Skin of body (tissue), 2 donors: ENCODE measurements around the gene KCNIP2. TPM values are rescaled to one million over a fixed set of nuclear protein-coding genes. Genes with fewer than 3 reads are reported as not detected.
A peak's percentile ranks its signal among the peaks of the same experiment; 100 is the strongest.

Experiments used
- DNase-seq: peaks from one replicate; lab custom pipeline; 2025; lab: John Stamatoyannopoulos, UW
- total RNA-seq: library from RNA; depleted of rRNA; stranded (reverse); fragments of >200 nt; gene quantifications from one replicate; pipeline ENCODE4 v1.2.3, GENCODE V29; 2014

The KCNIP2 gene
- total RNA-seq, result 5.7 TPM

DNA sequence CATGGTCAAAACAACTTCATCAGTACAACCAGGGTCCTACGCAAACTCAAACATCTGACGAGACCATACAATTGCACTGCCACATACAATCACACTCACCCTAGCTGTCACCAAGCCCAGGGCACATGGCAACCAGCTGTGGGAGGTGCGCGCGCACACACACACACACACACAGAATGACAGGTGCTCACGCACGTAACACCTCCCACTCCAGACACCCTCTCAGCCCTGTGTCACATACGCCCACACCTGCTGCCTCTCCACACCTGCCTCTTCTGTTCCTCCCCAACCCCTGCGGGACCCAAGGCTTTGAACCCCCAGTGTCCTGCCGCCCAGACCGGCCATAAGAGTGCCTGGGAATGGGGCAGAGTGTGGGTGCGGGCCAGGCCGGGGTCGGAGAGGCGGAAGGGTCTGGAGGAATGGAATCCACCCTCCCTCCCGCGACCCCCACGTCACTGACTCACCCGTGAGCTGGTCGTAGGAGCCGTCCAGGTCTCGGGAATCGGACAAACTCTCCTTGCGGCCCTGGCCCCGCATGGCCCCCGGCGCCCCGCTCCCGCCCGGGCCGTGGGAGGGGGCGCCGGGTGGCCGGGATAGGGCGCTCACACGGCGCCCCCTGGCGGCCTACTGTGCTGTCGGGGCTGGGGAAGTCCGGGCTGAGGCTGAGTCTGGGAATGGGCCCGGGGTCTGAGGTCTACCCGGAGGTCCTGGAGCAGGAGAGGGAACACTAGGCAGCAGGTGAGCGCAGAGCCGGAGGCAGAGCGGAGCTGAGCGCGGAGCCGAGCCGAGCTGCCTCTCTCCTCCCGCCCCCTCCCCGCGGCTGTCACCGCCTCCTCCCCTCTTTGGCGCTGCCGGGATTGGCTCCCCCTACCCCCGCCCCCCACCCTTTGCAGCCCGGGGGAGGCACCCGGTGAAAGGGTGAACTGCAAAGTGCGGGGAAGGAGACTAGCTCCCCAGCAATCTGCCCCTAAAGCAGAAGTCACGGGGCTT, at the start of gene KCNIP2:
Gene KCNIP2 (minus strand): TSS at position 769 of the 990 bp plus-strand sequence. CDS start 232 bp downstream, at position 537.
- DNase-seq, result no peak

- no peak for DNase-seq
Observed at GRCh38 chr10:101892782-101893391, 49.3 kb upstream of the KCNIP2 start.

DNA sequence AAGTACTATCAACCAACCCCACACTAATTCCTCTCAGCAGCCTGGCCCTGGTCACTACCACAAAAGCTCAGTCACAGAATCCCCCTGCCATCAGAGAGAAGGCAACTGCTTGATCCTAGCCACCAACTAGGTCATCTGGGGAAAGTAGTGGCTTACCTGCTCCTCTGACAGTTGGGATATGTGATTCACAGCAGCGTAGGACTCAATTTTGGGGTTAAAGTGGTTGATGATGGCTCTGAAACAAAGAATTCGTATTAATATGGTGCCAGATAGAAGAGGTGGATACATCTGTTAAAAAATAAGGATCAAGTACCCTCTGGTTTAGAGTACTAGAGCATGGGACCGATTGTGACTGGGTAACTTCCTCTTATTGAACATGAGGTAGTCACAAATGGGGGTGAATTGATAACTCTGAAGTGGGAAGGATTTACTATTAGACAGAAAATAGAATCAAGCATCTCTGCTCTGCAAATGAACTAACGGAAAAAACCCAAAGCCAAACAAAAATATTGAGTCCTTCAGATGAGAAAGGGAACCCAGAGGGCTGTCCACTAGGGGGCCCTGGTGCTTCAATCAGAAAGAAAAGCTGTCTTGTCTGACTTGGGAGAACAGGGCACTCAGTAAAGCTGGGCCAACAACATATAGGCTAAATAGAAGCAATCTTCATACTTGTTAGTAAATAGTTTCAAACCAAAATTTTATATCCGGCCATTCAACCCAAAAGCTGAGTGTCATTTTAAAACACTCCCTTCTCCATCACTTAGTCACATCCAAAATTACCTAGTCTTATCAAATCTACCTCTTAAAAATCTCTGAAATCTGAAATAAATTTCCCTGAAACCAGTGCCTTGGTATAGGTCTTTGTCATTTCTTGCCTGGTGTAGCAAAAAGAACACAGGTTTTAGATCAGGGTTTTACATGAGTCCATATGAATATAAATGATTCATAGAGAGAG, 45.9 kb upstream of the KCNIP2 start:
- peak; percentile 49 for DNase-seq

DNA sequence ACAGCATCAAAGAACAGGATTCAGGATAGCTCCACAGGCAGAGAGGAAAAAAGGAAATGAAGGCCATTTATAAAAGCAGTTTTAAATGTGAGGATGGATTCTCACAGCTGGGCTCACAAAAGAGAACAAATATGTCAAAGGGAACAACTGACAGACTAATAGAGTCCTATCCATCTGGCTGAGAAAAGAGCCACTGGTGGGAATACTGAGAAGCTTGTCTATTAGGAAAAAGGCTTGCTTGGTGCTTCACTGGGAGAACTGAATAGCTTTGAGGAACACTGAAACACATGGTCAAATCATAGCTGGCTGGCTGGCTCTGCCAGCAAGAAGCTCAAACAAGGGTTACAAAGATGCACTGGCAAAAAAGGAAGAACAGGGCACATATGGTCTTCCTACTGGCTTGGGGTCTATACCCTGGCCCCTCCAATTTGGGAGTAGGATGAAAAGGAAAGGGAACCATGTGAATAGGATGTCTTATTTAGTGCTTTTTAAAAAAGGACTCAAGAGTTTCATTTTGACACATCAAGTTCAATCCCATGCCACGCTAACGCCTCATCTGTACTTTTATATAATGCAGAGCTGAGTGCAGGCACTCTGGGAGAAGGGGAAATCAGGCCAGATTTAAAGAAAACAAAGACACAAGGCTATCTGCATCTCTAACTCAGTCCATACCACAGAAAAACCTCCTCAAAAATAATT, 44.8 kb upstream of the KCNIP2 start:
- no peak for DNase-seq

GRCh38 chr10:101887775-101888174, 44.2 kb upstream of the KCNIP2 start:
- no peak for DNase-seq

DNA sequence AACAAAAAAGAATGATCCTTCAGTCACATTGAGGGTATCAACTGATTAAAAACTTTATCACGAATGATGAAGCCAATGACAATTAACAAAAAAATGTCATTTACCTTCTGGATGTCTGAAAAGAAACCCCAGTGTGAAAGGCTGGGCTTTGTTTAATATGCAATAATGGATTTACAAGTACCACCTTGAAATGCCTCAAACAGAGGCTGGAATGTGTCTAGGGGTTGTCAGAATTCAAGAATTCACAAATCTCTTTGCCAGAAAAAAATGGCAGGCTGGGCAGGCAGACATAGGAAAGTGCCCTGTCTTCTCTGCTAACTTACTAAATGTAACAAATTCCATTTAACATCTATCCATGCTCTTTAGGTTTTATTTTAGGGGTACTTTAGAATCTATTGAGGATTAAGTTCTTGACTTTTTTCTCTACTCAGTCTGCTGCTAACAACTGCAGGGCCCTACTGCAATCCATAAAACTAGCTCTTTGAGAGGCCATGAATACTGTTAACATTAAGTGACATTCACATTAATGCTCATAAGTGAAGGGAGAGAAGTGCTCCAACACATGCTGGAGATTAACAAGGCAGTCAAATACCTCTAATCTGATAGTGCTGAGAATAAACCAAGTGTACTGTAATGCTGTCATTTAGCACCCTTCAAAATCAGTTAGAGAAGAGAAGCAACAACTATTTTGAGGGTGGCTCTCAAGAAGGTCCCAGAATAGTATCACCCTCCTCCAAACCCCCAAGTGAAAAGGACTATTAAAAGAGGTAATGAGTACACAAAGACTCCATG, 43.1 kb upstream of the KCNIP2 start:
- no peak for DNase-seq

- DNase-seq, result no peak
Observed at GRCh38 chr10:101881036-101881774, 37.6 kb upstream of the KCNIP2 start.

DNA sequence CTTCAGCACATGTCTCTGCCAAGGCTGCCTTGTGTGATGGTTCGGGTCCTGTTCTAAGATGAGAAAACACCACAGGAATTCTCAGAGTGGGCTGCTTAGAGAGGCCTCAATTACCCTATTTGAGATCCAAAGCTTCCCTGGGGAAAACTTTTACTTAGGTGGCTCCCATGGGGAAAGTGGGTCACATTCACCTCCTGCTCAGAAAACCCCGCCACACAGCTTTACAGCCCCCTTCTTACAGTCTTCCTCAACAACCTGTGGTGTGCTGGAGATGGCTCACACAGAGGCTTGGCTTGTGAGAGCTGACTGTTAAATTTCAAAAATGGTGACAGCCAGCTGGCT, 36.6 kb upstream of the KCNIP2 start:
- no peak for DNase-seq

GRCh38 chr10:101879456-101880231, 36.0 kb upstream of the KCNIP2 start:
- no peak for DNase-seq

- DNase-seq, result no peak
Observed at GRCh38 chr10:101878869-101879268, 35.3 kb upstream of the KCNIP2 start.

DNA sequence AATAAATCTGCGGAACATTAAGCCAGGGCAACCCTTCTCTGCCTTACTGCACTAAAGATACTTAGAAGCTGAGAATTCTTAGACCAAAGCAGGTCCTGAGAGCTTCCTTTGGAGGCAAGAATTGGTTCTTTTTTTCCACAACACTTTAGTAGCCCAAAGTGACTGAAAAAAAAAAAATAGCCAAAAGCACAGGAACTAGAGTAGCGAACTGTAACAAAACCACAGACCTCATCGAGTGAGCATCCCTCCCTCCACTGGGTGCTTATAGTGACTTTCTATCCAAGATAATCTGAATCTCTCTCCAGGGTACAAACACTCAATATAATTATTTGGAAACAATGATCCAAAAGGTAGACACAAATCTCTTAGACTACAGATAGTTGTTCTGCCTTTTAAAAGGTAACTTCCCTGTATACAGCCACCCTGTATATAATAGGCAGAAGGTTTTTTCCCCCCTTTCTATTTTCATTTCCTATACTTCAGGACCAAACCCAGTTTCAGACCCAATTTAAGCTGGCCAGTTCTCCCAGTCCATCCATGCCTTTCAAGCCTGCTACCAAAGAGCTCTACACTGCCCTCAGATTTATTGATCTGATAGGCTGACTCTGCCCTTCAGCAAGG, 31.6 kb upstream of the KCNIP2 start:
- no peak for DNase-seq

GRCh38 chr10:101874252-101874651, 30.7 kb upstream of the KCNIP2 start:
- no peak for DNase-seq

DNA sequence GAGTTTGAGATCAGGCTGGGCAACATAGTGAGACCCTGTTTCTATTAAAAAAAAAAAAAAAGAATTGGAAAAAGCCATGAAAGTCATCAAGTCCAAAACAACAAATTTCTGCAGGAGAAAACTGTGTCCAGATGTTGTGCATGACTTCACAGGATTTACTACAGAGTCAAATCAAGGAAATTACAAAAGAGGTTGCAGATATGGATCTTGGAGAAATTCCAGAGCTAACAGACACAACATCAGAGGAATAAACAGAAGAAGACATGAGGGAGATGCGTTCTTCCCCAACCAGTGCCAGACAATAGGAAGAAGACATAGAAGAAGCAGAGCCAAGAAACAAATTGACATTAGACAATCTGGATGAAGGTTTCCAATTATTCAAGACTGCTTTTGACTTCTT, 24.3 kb upstream of the KCNIP2 start:
- DNase-seq, result peak; percentile 74

DNA sequence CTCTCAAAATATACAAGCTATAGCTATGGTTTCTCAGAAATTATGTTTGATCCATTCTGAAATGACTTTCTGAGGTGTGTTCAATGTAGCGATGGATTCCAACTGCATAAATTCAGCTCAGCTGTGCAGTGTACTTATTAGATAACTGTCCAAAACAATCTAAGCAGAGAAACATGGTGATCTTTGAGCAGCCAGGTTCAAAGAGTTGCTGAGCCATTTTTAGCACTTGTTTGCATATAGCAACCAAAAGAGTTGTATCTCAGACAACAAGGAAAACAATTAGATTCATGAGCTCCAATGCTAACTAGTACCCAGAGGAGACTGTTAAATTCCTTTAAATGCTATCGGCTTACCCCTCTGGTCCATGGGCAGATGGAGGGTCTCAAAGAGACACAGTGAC, 15.9 kb upstream of the KCNIP2 start:
- no peak for DNase-seq

DNA sequence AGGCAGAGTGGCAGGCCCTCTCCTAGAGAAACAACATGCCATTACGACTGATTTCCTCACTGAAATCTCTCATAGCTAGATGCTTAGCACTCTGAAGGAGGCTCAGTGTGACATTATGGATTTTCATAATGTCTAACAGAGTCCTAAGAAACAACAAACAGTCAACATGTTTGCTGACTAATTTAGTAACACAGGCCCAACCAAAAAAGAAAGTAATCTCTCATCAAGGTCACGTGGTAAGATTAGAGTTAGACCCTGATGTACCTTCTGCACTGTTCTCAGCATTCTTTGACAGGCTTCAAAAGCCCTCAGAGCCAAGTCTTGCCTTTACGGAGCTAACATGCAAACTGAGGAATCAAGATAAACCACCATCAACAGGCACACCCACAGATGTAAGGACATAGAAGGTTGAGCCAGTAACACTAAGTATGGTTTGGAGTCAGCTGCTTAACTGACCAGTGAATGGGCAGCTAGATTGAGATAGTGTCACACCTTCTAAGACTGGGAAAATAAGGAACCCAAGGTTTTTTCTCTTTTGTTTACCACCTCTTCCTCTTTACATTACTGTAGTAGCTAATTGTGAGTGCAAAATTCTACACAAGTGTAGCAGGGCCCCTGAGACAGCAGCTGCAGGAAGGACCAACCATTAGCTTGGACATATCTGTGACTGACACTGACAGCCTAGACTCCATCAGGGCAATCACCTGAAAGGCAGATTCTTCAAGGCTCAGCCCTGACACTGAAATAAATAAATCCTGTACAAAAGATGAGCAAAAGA, 15.3 kb upstream of the KCNIP2 start:
- no peak for DNase-seq

- DNase-seq, result no peak
Observed at GRCh38 chr10:101857802-101858476, 14.3 kb upstream of the KCNIP2 start.

GRCh38 chr10:101856626-101857025, 13.0 kb upstream of the KCNIP2 start:
- no peak for DNase-seq
